ENCODE data around the gene AOAH.

GRCh38 chr7:36531951-36532350 is 192.3 kb downstream of the AOAH start:
- TF ChIP-seq CTCF (IDR thresholded peaks at IDR 0.05) (no peak), POLR2A (IDR thresholded peaks at IDR 0.05) (no peak)

Data from sigmoid colon (tissue), 3 donors.